HEK293 (cell line): Measurements from ENCODE around the gene FRA10AC1.

Experiments
- CTCF ChIA-PET: fragments of 350-600 bp; formaldehyde crosslinking; extraction: SDS; loops from one replicate; lab custom pipeline; 2021; ENCODE audit warnings: antibody characterized with exemption; lab: Yijun Ruan, JAX
- POLR2A ChIA-PET: fragments of 300-600 bp; formaldehyde crosslinking; extraction: SDS; loops from one replicate; lab custom pipeline; 2020; ENCODE audit warnings: antibody characterized with exemption, inconsistent platforms; lab: Yijun Ruan, JAX
- H3K27ac ChIP-seq: fragments of 200-500 bp; sonication (Bioruptor generic); 2 replicates; pipeline ENCODE4 v1.5.1; 2014; ENCODE audit warnings: low read depth, low read length, control low read depth, inconsistent platforms; ENCODE audit errors: extremely low read depth
- H3K36me3 ChIP-seq, 2 experiments: fragments of 200-500 bp in 1 of 2; sonication (Bioruptor generic) in 1 of 2; 1 replicate in 1 of 2; 2 replicates in 1 of 2; pipeline ENCODE4 v1.5.1; 2014 to 2017; ENCODE audit warnings: inconsistent platforms in 2 of 2, low read length in 2 of 2; ENCODE audit not compliant: control insufficient read depth in 2 of 2, insufficient read depth in 1 of 2
- H3K4me1 ChIP-seq: fragments of 200-500 bp; sonication (Bioruptor generic); 2 replicates; pipeline ENCODE4 v1.5.1; 2014; ENCODE audit warnings: mild to moderate bottlenecking, low read length, inconsistent platforms; ENCODE audit not compliant: control insufficient read depth, insufficient read depth
- H3K4me3 ChIP-seq: 2 replicates; pipeline ENCODE4 v1.5.1; 2011; ENCODE audit warnings: low read depth, mild to moderate bottlenecking, control low read depth, low read length, moderate library complexity
- H3K9me3 ChIP-seq: fragments of 200-500 bp; sonication (Bioruptor generic); 2 replicates; pipeline ENCODE4 v1.5.1; 2014; ENCODE audit warnings: low read depth, low read length, inconsistent platforms; ENCODE audit not compliant: control insufficient read depth, insufficient read depth
- GLIS2 ChIP-seq: fragments of 450-650 bp; formaldehyde crosslinking; IDR thresholded peaks from 2 replicates; pipeline ENCODE4 v1.5.1; 2016; ENCODE audit warnings: missing biosample characterization, missing genetic modification characterization
- ZBTB48 ChIP-seq: fragments of 450-650 bp; formaldehyde crosslinking; IDR thresholded peaks from 2 replicates; pipeline ENCODE4 v1.5.1; 2016; ENCODE audit warnings: missing biosample characterization, missing genetic modification characterization
- ZNF174 ChIP-seq: fragments of 450-650 bp; formaldehyde crosslinking; IDR thresholded peaks from 2 replicates; pipeline ENCODE4 v1.5.0; 2017; ENCODE audit warnings: missing biosample characterization, mild to moderate bottlenecking, missing genetic modification characterization
- ZNF214 ChIP-seq: fragments of 450-650 bp; formaldehyde crosslinking; IDR thresholded peaks from 2 replicates; pipeline ENCODE4 v1.5.1; 2017; ENCODE audit warnings: missing biosample characterization, mild to moderate bottlenecking, missing genetic modification characterization, borderline replicate concordance
- ZNF23 ChIP-seq: fragments of 450-650 bp; formaldehyde crosslinking; IDR thresholded peaks from 2 replicates; pipeline ENCODE4 v1.5.1; 2016; ENCODE audit warnings: missing biosample characterization, missing genetic modification characterization, borderline replicate concordance
- ZNF24 ChIP-seq: fragments of 450-650 bp; formaldehyde crosslinking; IDR thresholded peaks from 2 replicates; pipeline ENCODE4 v1.5.1; 2016; ENCODE audit warnings: missing biosample characterization, missing genetic modification characterization
- ZNF292 ChIP-seq: fragments of 450-650 bp; formaldehyde crosslinking; IDR thresholded peaks from 2 replicates; pipeline ENCODE4 v1.5.1; 2016; ENCODE audit warnings: low read depth, missing biosample characterization, missing genetic modification characterization, borderline replicate concordance
- ZNF324 ChIP-seq: fragments of 450-650 bp; formaldehyde crosslinking; IDR thresholded peaks from 2 replicates; pipeline ENCODE4 v1.5.1; 2016; ENCODE audit warnings: missing biosample characterization, missing genetic modification characterization
- ZNF335 ChIP-seq: fragments of 450-650 bp; formaldehyde crosslinking; conservative IDR thresholded peaks from 2 replicates; pipeline ENCODE4 v1.5.1; 2016; ENCODE audit warnings: missing biosample characterization, missing genetic modification characterization
- ZNF624 ChIP-seq: fragments of 450-650 bp; formaldehyde crosslinking; IDR thresholded peaks from 2 replicates; pipeline ENCODE4 v1.5.1; 2017; ENCODE audit warnings: missing biosample characterization, missing genetic modification characterization
- ZNF664 ChIP-seq: fragments of 450-650 bp; formaldehyde crosslinking; IDR thresholded peaks from 2 replicates; pipeline ENCODE4 v1.5.1; 2016; ENCODE audit warnings: missing biosample characterization, missing genetic modification characterization
- TF ChIP-seq, protein P1 (sequence below): fragments of 450-650 bp; formaldehyde crosslinking; IDR thresholded peaks from 2 replicates; pipeline ENCODE4; 2016; ENCODE audit warnings: missing biosample characterization, missing genetic modification characterization
- TF ChIP-seq, protein P2 (sequence below): fragments of 450-650 bp; formaldehyde crosslinking; IDR thresholded peaks from 2 replicates; pipeline ENCODE4 v1.5.1; 2016; ENCODE audit warnings: missing biosample characterization, missing genetic modification characterization
- TF ChIP-seq, protein P3 (sequence below): fragments of 450-650 bp; formaldehyde crosslinking; IDR thresholded peaks from 2 replicates; pipeline ENCODE4 v1.5.1; 2016; ENCODE audit warnings: missing biosample characterization, missing genetic modification characterization
- TF ChIP-seq, protein P4 (sequence below): fragments of 450-650 bp; formaldehyde crosslinking; IDR thresholded peaks from 2 replicates; pipeline ENCODE4 v1.5.1; 2017; ENCODE audit warnings: missing biosample characterization, missing genetic modification characterization
- TF ChIP-seq, protein P5 (sequence below): fragments of 450-650 bp; formaldehyde crosslinking; IDR thresholded peaks from 2 replicates; pipeline ENCODE4 v1.5.1; 2016; ENCODE audit warnings: missing biosample characterization, missing genetic modification characterization, low read depth
- TF ChIP-seq, protein P6 (sequence below): fragments of 450-650 bp; formaldehyde crosslinking; IDR thresholded peaks from 2 replicates; pipeline ENCODE4 v1.5.1; 2016; ENCODE audit warnings: missing biosample characterization, missing genetic modification characterization
- TF ChIP-seq, protein P7 (sequence below): fragments of 450-650 bp; formaldehyde crosslinking; IDR thresholded peaks from 2 replicates; pipeline ENCODE4 v1.5.1; 2016; ENCODE audit warnings: missing biosample characterization, missing genetic modification characterization
- TF ChIP-seq, protein P8 (sequence below): fragments of 450-650 bp; formaldehyde crosslinking; IDR thresholded peaks from 2 replicates; pipeline ENCODE4 v1.5.1; 2016; ENCODE audit warnings: missing biosample characterization, missing genetic modification characterization

Gene FRA10AC1

DNA sequence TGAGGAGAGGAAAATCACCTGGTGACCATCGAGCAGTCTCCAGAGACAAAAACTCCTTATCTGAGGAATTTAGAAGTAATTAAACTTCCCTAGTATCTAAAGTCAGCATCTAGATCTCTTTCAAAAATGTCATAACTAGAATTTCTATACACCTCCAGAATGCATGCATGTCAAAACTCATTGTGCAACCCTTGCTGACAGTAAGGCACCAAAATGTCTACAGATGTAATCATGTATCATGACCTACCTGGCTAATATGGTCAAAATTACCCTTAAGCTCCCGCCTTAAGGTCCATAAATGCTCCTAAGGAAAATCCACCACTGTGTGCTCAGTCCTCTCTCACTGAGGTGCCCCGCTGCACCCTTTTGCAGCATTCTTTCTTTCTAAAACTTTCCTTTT lies 39.0 kb upstream of the FRA10AC1 start:
- CTCF ChIA-PET: no interaction called here
- POLR2A ChIA-PET: no interaction called here
- Histone ChIP-seq H3K4me3 (no peak overlapping the region), H3K27ac (no peak overlapping the region), H3K9me3 (no peaks in the 10 kb centered on the region), H3K36me3 (no peaks in the 10 kb centered on the region), H3K4me1 (peaks cover 3% of the 10 kb centered on the region; the same call in 1 of the 2 replicates)
- TF ChIP-seq ZNF214 (tag by site-specific recombination): no peak
- TF ChIP-seq, protein P1, sequence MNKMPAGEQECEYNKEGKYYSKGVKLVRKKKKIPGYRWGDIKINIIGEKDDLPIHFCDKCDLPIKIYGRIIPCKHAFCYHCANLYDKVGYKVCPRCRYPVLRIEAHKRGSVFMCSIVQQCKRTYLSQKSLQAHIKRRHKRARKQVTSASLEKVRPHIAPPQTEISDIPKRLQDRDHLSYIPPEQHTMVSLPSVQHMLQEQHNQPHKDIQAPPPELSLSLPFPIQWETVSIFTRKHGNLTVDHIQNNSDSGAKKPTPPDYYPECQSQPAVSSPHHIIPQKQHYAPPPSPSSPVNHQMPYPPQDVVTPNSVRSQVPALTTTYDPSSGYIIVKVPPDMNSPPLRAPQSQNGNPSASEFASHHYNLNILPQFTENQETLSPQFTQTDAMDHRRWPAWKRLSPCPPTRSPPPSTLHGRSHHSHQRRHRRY: no peak
- TF ChIP-seq ZNF23: no peak
- TF ChIP-seq ZNF24 (tag by site-specific recombination): no peak

DNA sequence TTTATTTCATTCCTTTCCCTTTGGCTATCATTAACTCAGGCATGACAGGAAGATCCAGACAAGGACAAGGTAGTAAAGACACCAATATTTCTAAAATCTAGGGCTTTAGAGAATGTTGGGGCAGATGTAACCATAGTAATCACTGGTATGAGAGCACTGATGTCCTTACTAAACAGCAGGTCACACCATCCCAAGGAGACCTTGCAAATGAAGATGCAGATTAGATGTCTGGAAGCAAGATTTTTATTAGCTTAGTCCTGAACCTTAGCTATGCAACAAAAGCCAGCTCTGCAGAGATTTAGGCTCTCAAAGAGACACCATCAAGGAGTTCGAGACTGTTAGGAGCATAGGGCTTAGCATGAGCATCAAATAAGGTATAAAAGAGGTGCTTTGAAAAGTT lies 23.6 kb upstream of the FRA10AC1 start:
- H3K27ac ChIP-seq: no peak overlapping the region
- CTCF ChIA-PET: interaction anchor here (0.6 to 1.0 kb wide), 2 partner anchors 13 to 90 kb away, joined by 3 read pairs; no protein-coding TSS in a partner anchor
- no peaks in the 10 kb centered on the region for H3K36me3 ChIP-seq
- H3K9me3 ChIP-seq: no peaks in the 10 kb centered on the region
- H3K4me1 ChIP-seq: no peaks in the 10 kb centered on the region
- H3K4me3 ChIP-seq: no peak overlapping the region
- POLR2A ChIA-PET: no interaction called here
- TF ChIP-seq, protein P2, sequence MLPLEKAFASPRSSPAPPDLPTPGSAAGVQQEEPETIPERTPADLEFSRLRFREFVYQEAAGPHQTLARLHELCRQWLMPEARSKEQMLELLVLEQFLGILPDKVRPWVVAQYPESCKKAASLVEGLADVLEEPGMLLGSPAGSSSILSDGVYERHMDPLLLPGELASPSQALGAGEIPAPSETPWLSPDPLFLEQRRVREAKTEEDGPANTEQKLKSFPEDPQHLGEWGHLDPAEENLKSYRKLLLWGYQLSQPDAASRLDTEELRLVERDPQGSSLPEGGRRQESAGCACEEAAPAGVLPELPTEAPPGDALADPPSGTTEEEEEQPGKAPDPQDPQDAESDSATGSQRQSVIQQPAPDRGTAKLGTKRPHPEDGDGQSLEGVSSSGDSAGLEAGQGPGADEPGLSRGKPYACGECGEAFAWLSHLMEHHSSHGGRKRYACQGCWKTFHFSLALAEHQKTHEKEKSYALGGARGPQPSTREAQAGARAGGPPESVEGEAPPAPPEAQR (tag by site-specific recombination): no peak
- TF ChIP-seq ZNF624 (tag by site-specific recombination) (no peak), ZNF664 (tag by site-specific recombination) (no peak), ZBTB48 (tag by site-specific recombination) (no peak), ZNF292 (tag by site-specific recombination) (no peak), ZNF174 (tag by site-specific recombination) (no peak), GLIS2 (tag by site-specific recombination) (no peak), ZNF324 (no peak), ZNF335 (tag by site-specific recombination) (no peak)
- TF ChIP-seq, protein P3, sequence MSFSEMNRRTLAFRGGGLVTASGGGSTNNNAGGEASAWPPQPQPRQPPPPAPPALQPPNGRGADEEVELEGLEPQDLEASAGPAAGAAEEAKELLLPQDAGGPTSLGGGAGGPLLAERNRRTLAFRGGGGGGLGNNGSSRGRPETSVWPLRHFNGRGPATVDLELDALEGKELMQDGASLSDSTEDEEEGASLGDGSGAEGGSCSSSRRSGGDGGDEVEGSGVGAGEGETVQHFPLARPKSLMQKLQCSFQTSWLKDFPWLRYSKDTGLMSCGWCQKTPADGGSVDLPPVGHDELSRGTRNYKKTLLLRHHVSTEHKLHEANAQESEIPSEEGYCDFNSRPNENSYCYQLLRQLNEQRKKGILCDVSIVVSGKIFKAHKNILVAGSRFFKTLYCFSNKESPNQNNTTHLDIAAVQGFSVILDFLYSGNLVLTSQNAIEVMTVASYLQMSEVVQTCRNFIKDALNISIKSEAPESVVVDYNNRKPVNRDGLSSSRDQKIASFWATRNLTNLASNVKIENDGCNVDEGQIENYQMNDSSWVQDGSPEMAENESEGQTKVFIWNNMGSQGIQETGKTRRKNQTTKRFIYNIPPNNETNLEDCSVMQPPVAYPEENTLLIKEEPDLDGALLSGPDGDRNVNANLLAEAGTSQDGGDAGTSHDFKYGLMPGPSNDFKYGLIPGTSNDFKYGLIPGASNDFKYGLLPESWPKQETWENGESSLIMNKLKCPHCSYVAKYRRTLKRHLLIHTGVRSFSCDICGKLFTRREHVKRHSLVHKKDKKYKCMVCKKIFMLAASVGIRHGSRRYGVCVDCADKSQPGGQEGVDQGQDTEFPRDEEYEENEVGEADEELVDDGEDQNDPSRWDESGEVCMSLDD (tag by site-specific recombination): no peak
- TF ChIP-seq, protein P4, sequence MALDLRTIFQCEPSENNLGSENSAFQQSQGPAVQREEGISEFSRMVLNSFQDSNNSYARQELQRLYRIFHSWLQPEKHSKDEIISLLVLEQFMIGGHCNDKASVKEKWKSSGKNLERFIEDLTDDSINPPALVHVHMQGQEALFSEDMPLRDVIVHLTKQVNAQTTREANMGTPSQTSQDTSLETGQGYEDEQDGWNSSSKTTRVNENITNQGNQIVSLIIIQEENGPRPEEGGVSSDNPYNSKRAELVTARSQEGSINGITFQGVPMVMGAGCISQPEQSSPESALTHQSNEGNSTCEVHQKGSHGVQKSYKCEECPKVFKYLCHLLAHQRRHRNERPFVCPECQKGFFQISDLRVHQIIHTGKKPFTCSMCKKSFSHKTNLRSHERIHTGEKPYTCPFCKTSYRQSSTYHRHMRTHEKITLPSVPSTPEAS (tag by site-specific recombination): no peak
- TF ChIP-seq, protein P5, sequence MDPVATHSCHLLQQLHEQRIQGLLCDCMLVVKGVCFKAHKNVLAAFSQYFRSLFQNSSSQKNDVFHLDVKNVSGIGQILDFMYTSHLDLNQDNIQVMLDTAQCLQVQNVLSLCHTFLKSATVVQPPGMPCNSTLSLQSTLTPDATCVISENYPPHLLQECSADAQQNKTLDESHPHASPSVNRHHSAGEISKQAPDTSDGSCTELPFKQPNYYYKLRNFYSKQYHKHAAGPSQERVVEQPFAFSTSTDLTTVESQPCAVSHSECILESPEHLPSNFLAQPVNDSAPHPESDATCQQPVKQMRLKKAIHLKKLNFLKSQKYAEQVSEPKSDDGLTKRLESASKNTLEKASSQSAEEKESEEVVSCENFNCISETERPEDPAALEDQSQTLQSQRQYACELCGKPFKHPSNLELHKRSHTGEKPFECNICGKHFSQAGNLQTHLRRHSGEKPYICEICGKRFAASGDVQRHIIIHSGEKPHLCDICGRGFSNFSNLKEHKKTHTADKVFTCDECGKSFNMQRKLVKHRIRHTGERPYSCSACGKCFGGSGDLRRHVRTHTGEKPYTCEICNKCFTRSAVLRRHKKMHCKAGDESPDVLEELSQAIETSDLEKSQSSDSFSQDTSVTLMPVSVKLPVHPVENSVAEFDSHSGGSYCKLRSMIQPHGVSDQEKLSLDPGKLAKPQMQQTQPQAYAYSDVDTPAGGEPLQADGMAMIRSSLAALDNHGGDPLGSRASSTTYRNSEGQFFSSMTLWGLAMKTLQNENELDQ (tag by site-specific recombination): no peak
- TF ChIP-seq, protein P6, sequence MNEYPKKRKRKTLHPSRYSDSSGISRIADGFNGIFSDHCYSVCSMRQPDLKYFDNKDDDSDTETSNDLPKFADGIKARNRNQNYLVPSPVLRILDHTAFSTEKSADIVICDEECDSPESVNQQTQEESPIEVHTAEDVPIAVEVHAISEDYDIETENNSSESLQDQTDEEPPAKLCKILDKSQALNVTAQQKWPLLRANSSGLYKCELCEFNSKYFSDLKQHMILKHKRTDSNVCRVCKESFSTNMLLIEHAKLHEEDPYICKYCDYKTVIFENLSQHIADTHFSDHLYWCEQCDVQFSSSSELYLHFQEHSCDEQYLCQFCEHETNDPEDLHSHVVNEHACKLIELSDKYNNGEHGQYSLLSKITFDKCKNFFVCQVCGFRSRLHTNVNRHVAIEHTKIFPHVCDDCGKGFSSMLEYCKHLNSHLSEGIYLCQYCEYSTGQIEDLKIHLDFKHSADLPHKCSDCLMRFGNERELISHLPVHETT: no peak
- TF ChIP-seq, protein P7, sequence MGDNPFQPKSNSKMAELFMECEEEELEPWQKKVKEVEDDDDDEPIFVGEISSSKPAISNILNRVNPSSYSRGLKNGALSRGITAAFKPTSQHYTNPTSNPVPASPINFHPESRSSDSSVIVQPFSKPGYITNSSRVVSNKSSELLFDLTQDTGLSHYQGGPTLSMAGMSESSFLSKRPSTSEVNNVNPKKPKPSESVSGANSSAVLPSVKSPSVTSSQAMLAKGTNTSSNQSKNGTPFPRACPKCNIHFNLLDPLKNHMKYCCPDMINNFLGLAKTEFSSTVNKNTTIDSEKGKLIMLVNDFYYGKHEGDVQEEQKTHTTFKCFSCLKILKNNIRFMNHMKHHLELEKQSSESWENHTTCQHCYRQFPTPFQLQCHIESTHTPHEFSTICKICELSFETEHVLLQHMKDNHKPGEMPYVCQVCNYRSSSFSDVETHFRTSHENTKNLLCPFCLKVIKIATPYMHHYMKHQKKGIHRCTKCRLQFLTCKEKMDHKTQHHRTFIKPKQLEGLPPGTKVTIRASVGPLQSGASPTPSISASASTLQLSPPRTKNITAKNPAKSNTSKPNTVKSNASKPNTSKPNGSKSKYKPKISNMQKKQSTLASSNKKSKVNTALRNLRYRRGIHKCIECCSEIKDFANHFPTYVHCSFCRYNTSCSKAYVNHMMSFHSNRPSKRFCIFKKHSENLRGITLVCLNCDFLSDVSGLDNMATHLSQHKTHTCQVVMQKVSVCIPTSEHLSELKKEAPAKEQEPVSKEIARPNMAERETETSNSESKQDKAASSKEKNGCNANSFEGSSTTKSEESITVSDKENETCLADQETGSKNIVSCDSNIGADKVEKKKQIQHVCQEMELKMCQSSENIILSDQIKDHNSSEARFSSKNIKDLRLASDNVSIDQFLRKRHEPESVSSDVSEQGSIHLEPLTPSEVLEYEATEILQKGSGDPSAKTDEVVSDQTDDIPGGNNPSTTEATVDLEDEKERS: no peak
- TF ChIP-seq, protein P8, sequence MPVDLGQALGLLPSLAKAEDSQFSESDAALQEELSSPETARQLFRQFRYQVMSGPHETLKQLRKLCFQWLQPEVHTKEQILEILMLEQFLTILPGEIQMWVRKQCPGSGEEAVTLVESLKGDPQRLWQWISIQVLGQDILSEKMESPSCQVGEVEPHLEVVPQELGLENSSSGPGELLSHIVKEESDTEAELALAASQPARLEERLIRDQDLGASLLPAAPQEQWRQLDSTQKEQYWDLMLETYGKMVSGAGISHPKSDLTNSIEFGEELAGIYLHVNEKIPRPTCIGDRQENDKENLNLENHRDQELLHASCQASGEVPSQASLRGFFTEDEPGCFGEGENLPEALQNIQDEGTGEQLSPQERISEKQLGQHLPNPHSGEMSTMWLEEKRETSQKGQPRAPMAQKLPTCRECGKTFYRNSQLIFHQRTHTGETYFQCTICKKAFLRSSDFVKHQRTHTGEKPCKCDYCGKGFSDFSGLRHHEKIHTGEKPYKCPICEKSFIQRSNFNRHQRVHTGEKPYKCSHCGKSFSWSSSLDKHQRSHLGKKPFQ (tag by site-specific recombination): no peak
